Measurements from ENCODE around the gene RAB44. TPM values are rescaled to one million over a fixed set of nuclear protein-coding genes. Genes with fewer than 3 reads are reported as not detected.
A peak's percentile ranks its signal among the peaks of the same experiment; 100 is the strongest.

The RAB44 gene
- total RNA-seq, 1 experiment from 2014 or later = 0.09 TPM

DNA sequence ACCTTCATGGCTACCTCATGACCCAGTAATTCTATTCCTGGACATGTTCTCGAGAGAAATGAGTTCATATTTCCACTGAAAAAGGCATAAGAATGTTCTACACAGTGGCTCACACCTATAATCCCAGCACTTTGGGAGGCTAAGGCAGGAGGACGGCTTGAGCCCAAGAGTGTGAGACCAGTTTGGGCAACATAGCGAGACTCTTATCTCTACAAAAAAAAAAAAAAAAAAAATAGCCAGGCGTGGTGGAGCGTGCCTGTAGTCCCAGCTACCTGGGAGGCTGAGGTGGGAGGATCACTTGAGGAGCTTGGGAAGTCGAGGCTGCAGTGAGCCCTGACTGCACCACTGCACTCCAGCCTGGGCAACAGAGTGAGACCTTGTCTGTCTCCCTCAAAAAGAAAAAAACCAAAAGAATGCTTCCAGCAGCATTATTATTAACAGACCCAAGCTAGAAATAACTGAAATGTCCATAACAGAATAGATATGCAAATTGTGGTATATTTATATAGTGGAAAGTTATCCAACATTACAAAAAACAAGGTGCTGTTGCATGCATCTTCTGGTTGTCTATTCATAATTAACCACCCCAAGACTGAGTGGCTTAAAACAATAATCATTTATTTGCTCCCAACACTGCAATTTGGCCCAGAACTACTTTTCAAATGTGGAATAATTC, 9.4 kb upstream of the RAB44 start:
- no TSS peak for BruUV-seq (replicated peaks)
- Mint-ChIP-seq H3K9me3 (ENCODE audit: unreplicated experiment) (no peaks in the 10 kb centered on the region), H3K4me3 (ENCODE audit: unreplicated experiment) (no peak overlapping the region), H3K4me1 (ENCODE audit: insufficient read depth, unreplicated experiment) (peaks cover 19% of the 10 kb centered on the region), H3K27me3 (ENCODE audit: insufficient read depth, unreplicated experiment) (no peaks in the 10 kb centered on the region), H3K27ac (ENCODE audit: low read depth, unreplicated experiment) (peak overlapping the region; percentile 63), H3K36me3 (ENCODE audit: insufficient read depth, unreplicated experiment) (peaks cover 63% of the 10 kb centered on the region)
- no peak for DNase-seq (ENCODE audit: unreplicated experiment)
- CTCF ChIA-PET = interaction anchor here (0.6 to 1.0 kb wide), 4 partner anchors 69 to 162 kb away, joined by 3 read pairs; no protein-coding TSS in a partner anchor
- POLR2A ChIA-PET = interaction anchor here (0.6 to 17.5 kb wide), 13 partner anchors 11 to 245 kb away, joined by 3 to 495 read pairs (median 4); partner anchors contain the start of gene CDKN1A
- TF ChIP-seq, protein P1, sequence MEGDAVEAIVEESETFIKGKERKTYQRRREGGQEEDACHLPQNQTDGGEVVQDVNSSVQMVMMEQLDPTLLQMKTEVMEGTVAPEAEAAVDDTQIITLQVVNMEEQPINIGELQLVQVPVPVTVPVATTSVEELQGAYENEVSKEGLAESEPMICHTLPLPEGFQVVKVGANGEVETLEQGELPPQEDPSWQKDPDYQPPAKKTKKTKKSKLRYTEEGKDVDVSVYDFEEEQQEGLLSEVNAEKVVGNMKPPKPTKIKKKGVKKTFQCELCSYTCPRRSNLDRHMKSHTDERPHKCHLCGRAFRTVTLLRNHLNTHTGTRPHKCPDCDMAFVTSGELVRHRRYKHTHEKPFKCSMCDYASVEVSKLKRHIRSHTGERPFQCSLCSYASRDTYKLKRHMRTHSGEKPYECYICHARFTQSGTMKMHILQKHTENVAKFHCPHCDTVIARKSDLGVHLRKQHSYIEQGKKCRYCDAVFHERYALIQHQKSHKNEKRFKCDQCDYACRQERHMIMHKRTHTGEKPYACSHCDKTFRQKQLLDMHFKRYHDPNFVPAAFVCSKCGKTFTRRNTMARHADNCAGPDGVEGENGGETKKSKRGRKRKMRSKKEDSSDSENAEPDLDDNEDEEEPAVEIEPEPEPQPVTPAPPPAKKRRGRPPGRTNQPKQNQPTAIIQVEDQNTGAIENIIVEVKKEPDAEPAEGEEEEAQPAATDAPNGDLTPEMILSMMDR (IDR thresholded peaks at IDR 0.05; ENCODE audit: unreplicated experiment) = no peak
- intact Hi-C loops (cut with micrococcal nuclease) = loop anchor here (2.0 to 10.0 kb wide), 2 partner anchors 37 to 263 kb away; no protein-coding TSS in a partner anchor

DNA sequence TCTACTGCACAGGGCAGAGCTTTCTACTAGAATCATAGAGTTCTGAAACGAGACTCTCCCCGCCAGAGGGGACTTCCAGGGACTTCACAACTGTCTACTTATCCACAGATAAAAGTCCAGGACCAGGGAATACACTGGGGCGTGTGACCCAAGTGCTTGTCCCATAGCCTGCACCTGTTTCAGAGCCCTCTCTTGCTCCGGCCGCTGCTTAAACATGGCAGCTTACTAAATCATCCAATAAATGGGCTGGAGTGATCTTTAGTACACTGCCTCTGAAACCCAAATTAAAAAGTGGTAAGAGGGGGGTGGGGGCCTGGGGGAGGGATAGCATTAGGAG, 8.9 kb upstream of the RAB44 start:
- DNase-seq (ENCODE audit: unreplicated experiment) = no peak
- ChIA-PET POLR2A (interaction anchor here (0.6 to 17.5 kb wide), 9 partner anchors 11 to 245 kb away, joined by 3 to 495 read pairs (median 7); partner anchors contain the start of gene CDKN1A), CTCF (interaction anchor here (1.0 kb wide), 1 partner anchor 161 kb away, joined by 3 read pairs; no protein-coding TSS in a partner anchor)
- H3K4me3 Mint-ChIP-seq (ENCODE audit: unreplicated experiment) = no peak overlapping the region
- no TSS peak for BruUV-seq (replicated peaks)
- TF ChIP-seq, protein P1 (IDR thresholded peaks at IDR 0.05; ENCODE audit: unreplicated experiment) = no peak
- intact Hi-C loops (cut with micrococcal nuclease) = loop anchor here (2.0 to 10.0 kb wide), 2 partner anchors 36 to 264 kb away; no protein-coding TSS in a partner anchor
- H3K27me3 Mint-ChIP-seq (ENCODE audit: insufficient read depth, unreplicated experiment) = no peaks in the 10 kb centered on the region
- H3K27ac Mint-ChIP-seq (ENCODE audit: low read depth, unreplicated experiment) = peak overlapping the region; percentile 63
- peaks cover 24% of the 10 kb centered on the region for H3K4me1 Mint-ChIP-seq (ENCODE audit: insufficient read depth, unreplicated experiment)
- no peaks in the 10 kb centered on the region for H3K9me3 Mint-ChIP-seq (ENCODE audit: unreplicated experiment)
- H3K36me3 Mint-ChIP-seq (ENCODE audit: insufficient read depth, unreplicated experiment) = peaks cover 58% of the 10 kb centered on the region

DNA sequence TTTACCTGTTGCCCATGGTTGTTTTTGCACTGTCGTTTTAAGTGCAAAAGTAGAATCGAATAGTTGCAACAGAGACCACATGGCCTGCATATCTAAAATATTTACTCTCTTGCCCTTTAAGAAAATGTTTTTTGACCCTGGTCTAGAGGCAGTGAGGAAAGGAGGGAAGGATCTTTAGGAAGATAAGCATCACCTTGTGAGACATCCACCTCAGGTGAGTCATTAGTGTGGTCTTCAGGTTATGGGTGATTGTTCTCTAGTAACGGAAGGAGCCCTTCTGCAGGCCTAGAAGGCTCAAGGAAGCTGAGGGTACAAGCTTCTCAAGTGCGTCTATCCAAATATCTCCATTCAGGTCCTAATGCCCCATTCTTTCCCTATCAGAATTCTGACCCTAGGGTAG, 6.6 kb upstream of the RAB44 start:
- Mint-ChIP-seq H3K4me1 (ENCODE audit: insufficient read depth, unreplicated experiment) (peaks cover 25% of the 10 kb centered on the region), H3K36me3 (ENCODE audit: insufficient read depth, unreplicated experiment) (peaks cover 35% of the 10 kb centered on the region), H3K27me3 (ENCODE audit: insufficient read depth, unreplicated experiment) (no peaks in the 10 kb centered on the region), H3K4me3 (ENCODE audit: unreplicated experiment) (no peak overlapping the region), H3K27ac (ENCODE audit: low read depth, unreplicated experiment) (peak overlapping the region; percentile 36), H3K9me3 (ENCODE audit: unreplicated experiment) (no peaks in the 10 kb centered on the region)
- ChIA-PET CTCF (interaction anchor here (0.6 to 2.5 kb wide), 3 partner anchors 34 to 68 kb away, joined by 4 to 12 read pairs (median 6); no protein-coding TSS in a partner anchor), POLR2A (interaction anchor here (17.5 kb wide), 1 partner anchor 23 kb away, joined by 495 read pairs; no protein-coding TSS in a partner anchor)
- intact Hi-C loops (cut with micrococcal nuclease) = no loop called here
- TF ChIP-seq, protein P1 (IDR thresholded peaks at IDR 0.05; ENCODE audit: unreplicated experiment) = no peak
- no TSS peak for BruUV-seq (replicated peaks)
- DNase-seq (ENCODE audit: unreplicated experiment) = no peak

DNA sequence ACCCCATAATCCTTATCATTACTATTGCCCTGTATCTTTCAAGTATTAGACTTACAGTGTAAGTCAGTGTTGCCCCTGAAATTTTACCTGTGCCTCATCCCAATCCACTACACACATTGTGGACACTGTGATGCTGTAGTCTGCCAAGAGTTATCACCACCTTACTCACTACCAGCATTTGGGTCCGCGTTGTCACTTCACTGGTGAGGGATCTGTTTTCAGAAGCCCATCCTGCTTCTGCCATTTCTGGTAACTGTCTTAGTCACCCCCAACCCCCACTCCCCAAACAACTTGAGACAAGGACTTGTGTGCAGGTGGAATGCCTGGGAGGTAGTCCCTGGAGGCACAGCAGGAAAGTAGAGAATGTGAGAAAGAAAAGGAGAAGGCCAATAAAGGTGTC, 6.0 kb upstream of the RAB44 start:
- no peaks in the 10 kb centered on the region for H3K27me3 Mint-ChIP-seq (ENCODE audit: insufficient read depth, unreplicated experiment)
- intact Hi-C loops (cut with micrococcal nuclease) = no loop called here
- no TSS peak for BruUV-seq (replicated peaks)
- TF ChIP-seq, protein P1 (IDR thresholded peaks at IDR 0.05; ENCODE audit: unreplicated experiment) = no peak
- peak overlapping the region; percentile 36 for H3K27ac Mint-ChIP-seq (ENCODE audit: low read depth, unreplicated experiment)
- DNase-seq (ENCODE audit: unreplicated experiment) = no peak
- H3K4me3 Mint-ChIP-seq (ENCODE audit: unreplicated experiment) = no peak overlapping the region
- H3K4me1 Mint-ChIP-seq (ENCODE audit: insufficient read depth, unreplicated experiment) = peaks cover 25% of the 10 kb centered on the region
- CTCF ChIA-PET = interaction anchor here (0.6 to 2.5 kb wide), 2 partner anchors 65 to 68 kb away, joined by 4 to 12 read pairs; no protein-coding TSS in a partner anchor
- peaks cover 3% of the 10 kb centered on the region for H3K9me3 Mint-ChIP-seq (ENCODE audit: unreplicated experiment)
- POLR2A ChIA-PET = no interaction called here
- H3K36me3 Mint-ChIP-seq (ENCODE audit: insufficient read depth, unreplicated experiment) = peaks cover 29% of the 10 kb centered on the region

All from MCF 10A (cell line).